ENCODE data around the gene OR51A2.
"Not testable (repeated sequence)": the region's sequence is repeated elsewhere in the genome, so short reads cannot be mapped to it uniquely, and the experiment has no call there.

OR51A2 gene, protein sequence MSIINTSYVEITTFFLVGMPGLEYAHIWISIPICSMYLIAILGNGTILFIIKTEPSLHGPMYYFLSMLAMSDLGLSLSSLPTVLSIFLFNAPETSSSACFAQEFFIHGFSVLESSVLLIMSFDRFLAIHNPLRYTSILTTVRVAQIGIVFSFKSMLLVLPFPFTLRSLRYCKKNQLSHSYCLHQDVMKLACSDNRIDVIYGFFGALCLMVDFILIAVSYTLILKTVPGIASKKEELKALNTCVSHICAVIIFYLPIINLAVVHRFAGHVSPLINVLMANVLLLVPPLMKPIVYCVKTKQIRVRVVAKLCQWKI

DNA sequence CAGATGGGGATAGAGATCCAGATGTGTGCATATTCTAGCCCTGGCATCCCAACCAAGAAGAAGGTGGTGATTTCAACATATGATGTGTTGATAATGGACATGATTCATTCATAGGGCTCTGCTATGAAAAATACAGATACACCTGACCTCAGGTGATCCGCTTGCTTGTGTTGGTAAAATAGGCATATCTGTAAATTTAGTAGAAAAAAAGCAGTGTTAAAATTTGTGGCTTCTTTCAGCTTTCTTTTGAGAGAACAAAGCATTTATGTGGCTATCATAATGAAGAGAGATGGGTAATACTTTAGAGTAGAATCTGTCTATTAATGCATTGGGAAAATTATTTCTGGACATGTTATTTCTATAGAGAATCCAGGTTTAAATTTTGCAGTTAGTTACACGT lies at the start of gene OR51A2:
TSS of gene OR51A2 (minus strand) at position 101 of the 400 bp plus-strand sequence. CDS start at position 101, 0 bp downstream.
- DNase-seq: not testable (repeated sequence)

DNA sequence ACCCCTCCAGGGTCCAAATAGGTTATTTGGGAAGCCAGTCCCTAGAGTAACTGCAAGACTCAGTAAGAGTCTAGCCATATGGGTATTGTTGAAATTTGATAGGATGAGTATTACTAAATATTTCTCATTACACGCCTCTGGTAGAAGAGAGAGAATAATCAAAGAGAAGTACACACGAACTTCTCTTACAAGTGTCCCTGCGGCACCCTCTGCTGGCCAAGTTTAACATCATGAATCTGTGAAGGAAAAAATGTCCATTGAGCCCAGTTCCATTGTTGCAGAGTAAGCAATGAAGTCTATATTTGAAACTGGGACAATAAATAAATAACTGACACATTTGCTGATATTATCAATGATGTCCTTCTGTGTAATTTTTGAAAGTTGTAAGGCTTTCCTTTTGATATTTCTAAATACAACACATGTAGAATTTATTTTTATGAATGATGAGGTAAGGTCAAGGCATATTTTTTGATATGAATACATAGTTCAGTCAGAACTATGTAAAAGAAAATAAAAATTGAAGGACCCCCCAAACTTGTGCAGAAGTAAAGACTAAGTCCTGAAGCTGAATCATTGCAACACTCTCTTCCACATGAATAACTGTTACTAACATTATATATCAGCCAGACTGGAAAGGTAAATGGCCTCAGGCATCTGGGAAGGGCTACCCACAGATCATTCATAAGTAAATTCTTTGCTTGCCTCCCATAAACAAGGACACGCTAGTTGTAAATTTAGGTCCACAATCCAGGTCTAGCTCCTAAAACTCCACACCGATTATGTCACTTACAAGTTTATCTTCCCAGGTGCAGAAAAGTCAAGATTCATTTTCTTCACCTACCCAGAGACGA lies 49.1 kb upstream of the OR51A2 start:
- no peak for DNase-seq

DNA sequence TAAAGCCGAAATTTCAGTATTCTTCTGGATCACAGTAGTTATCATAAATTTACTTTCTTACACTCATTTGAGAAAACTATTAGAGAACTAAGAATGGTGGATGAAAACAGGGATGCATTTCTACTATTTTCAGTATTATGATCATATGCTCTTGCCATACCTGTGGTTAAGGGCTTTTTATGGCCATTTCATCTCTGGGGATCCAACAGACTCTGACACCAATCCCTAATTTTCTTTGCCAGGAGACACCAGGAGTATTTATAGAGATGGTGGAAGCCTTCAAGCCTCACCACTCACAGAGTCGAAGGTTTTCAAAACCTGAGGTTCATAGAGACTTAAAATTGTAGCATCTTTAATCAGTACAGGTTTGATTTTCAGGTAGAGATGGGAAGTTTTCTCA lies 39.0 kb upstream of the OR51A2 start, which contains the start of gene OR51L1:
TSS of gene OR51L1 (plus strand) at position 301 of the 400 bp plus-strand sequence. CDS start 4,132 bp downstream, outside the sequence.
- no peak for DNase-seq

DNA sequence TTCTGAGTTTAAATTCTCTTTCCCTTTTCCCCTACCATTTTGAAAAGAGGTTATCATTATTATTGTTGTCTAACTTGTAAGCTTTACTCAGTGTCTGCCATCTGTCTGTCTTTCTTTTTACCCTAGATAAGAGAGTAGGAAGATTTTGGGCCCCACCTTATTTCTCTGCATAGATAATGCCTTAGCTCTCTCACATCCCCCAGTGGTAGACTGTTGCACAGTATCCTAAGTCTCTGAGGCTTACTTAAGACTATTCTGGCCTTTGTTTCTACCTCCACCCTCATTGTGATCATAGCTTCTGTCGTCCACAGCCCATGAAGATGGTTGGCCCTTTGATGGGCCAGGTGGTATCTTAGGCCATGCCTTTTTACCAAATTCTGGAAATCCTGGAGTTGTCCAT lies 35.5 kb upstream of the OR51A2 start:
- DNase-seq: no peak

DNA sequence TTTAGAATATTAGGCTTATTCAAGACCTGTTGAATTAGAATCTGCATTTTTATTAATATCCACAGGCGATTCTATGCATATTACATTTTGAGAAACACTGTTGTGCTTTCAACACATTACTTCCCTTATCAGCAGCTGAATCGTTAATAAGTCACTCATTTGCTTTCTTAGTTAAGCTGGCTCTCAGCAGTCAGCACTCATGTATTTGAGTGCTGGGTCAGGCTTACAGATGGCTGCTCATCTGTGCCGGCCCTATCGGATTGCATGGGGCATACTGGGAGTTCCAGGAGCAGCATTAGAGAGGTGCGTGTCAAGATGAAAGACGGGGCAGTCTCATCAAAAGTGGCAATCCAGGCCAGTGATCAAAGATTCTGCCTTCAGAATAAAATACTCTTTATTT lies 28.3 kb upstream of the OR51A2 start:
- DNase-seq: no peak

- DNase-seq: no peak
These were observed 27.2 kb upstream of the OR51A2 start for GRCh38 chr11:4982678-4983077.

- DNase-seq: no peak
These were observed 23.5 kb upstream of the OR51A2 start for GRCh38 chr11:4979036-4979435.

DNA sequence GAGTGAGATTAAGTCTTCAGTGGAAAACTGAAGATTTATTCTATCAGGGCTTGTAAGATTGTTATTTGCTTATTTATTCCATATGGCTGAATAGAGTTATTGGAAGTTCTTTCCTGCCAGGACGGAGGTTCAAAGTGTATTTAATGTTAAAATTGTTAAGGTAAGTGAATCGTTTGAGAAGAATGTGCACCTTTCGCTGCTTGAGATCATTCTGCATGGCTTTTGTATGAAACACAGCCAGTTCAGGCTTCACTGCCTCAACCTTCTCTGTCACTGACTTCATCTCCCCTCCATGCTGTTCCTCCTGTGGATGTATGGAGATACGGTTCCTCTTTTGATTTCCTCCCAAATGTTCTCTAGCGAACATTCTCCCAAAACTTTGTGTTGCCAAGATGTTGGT lies 19.9 kb upstream of the OR51A2 start:
- DNase-seq: no peak

DNA sequence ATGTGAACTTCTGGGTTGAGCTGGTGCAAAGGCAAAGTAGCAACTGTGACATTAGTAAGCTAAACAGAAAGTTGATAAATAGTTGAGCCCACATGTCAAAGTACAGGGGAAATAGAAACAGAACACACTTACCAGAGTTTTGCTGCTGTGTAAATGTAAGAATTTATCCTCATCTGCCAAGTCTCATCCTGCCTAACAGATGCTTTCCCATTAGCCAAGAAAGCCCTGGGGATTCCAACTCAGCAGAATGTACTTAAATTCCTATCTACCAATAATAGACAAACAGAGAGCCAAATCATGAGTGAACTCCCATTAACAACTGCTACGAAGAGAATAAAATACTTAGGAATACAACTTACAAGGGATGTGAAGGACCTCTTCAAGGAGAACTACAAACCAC lies 7.3 kb upstream of the OR51A2 start:
- no peak for DNase-seq

DNA sequence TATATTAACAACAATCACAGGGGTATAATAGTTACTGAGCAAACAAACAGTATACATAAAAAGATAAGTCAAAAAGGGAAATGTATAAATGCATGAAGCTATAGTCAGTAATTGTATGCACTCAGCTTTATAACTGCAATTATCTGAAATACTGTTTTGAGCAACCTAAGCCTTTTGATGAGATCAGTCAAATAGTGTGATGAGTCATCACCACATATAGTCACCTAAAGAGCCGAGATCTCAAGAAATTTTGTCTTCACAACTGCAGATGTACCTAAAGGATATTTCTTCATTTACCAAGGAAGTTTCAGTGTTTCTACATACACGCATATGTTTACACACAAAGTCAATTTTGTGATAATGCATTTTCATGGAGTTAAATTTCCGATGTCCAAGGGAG lies 5.4 kb upstream of the OR51A2 start:
- DNase-seq: no peak

DNA sequence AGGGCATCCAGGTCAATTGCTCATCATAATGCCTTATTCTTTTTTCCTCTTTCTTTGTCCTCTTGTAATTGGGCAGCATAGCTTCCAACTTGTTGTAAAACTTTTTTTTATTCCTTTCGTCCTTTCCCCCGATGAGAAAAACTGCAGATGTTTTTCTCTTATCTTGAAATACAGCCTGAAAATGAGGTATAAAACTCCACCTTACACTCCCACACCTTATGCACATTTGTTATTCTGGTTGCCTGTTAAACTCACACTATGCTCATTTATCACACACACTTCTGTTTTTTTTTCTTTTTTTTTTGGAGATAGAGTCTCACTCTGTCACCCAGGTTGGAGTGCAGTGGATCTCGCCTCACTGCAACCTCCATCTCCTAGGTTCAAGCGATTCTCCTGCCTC lies 1.9 kb upstream of the OR51A2 start:
- no peak for DNase-seq

GRCh38 chr11:4947505-4947904 lies 8.0 kb downstream of the OR51A2 start, which contains the start of gene OR51A4:
TSS of gene OR51A4 (minus strand) at chr11:4947605. CDS start at chr11:4947100, 505 bp downstream.
- DNase-seq: no peak

GRCh38 chr11:4936745-4937144 lies 18.8 kb downstream of the OR51A2 start:
- no peak for DNase-seq

DNA sequence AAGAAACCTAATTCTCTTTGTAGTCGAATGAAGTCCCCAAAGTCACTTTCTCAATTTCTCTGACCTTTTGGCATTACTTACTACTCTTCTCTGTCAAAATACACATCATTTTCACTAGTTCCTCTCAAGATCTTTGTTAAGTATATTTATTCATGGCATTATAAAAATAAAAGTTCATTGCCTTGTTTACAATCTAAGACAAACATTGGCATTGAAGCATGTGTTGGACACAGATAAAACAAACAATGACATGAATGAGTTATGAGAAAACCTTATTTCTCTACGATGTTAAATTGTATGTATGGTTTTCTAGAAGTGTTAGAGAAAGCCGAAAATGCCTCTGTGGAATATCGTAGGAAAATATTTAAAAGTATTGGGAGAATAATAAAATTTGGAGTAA lies 22.8 kb downstream of the OR51A2 start:
- no peak for DNase-seq

GRCh38 chr11:4926608-4927007 lies 28.9 kb downstream of the OR51A2 start:
- DNase-seq: no peak

DNA sequence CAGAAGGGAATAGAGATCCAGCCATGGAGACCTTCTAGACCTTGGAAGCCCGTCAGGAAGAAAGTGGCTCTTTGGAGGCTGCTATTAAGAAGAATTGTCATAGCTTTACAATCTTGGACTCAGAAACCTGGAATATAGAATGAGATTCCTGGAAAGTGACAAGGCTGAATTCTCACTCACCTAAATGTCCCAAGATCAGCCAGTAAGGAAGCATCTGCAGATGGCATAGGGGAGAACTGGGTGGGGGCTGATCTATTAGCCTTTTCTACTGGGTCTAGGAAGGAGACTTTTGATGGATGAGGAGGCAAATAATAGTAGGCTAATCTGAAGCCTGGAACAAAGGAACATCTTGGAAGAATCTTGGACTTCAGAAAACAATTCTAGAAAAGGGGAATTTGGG lies 31.3 kb downstream of the OR51A2 start, which contains the start of gene OR51G1:
TSS of gene OR51G1 (minus strand) at position 101 of the 400 bp plus-strand sequence. CDS start at position 101, 0 bp downstream.
- no peak for DNase-seq

- no peak for DNase-seq
These were observed 33.2 kb downstream of the OR51A2 start for GRCh38 chr11:4922304-4922703.

DNA sequence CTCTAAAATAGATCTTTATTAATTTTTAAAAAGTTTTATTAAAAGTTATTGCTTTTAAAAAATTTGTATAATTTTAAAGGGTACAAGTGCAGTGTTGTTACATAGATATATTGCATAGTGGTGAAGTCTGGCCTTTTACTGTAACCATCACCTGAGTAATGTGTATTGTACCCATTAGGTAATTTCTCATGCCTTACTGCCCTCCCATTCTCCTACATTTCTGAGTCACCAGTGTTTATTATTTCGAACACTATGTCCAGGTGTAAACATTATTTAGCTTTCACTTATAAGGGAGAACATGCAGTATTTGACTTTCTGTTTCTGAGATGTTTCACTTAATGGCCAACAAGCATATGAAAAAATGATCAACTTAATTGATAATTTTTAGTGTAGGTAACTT lies 33.7 kb downstream of the OR51A2 start:
- no peak for DNase-seq

GRCh38 chr11:4919250-4919649 lies 36.3 kb downstream of the OR51A2 start, which contains the start of gene OR51G2:
TSS of gene OR51G2 (minus strand) at chr11:4919350. CDS start at chr11:4915663, 3,687 bp downstream.
- DNase-seq: no peak

DNA sequence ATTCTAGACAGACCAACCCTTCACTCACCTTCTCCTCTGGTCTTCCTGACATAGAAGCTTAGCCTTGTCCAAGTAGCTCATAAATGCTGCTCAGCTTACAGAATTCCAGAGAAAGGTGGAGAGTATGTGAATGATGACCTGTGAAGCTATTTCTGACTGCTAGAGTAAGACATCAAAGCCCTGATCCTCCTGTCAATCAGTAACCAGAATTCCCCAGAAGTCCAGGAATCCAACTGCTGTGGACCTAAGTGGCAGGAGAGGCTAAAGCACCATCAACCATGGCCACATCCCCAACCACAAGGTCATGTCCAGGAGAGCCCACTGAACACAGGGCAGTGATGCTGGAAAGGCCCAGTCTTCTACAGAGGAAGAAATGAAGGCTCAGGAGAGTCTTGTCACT lies 38.9 kb downstream of the OR51A2 start:
- DNase-seq: no peak
